Measurements from ENCODE around the gene UQCRQ. TPM values are rescaled to one million over a fixed set of nuclear protein-coding genes. Genes with fewer than 3 reads are reported as not detected.

The UQCRQ gene
- total RNA-seq, 1 experiment from 2014 or later: 356 TPM

- POLR2A ChIA-PET: interaction anchor here (0.6 kb wide), 1 partner anchor 1972 kb away, joined by 4 read pairs; no protein-coding TSS in a partner anchor
- Histone ChIP-seq H3K9me3 (no peaks in the 10 kb centered on the region), H3K27me3 (replicated peaks; ENCODE audit: control insufficient read depth, insufficient read depth, low read length) (no peaks in the 10 kb centered on the region), H3K4me1 (peaks cover 24% of the 10 kb centered on the region), H3K4me3 (ENCODE audit: low read depth, low read length) (no peak overlapping the region), H3K36me3 (ENCODE audit: control insufficient read depth, insufficient read depth, low read length) (peaks cover 5% of the 10 kb centered on the region)
- no peak for DNase-seq
- TF ChIP-seq CTCF (IDR thresholded peaks at IDR 0.05; ENCODE audit: insufficient read depth in 1 of 2, low read depth in 1 of 2, low read length in 1 of 2, severe bottlenecking in 1 of 2, unreplicated experiment in 1 of 2): no peak
- H3K4me3 Mint-ChIP-seq (ENCODE audit: unreplicated experiment): no peak overlapping the region
- intact Hi-C loops (cut with micrococcal nuclease; ENCODE audit: unreplicated experiment): no loop called here
- H3K4me1 Mint-ChIP-seq (ENCODE audit: low read depth, unreplicated experiment): peaks cover 14% of the 10 kb centered on the region
- no peaks in the 10 kb centered on the region for H3K27me3 Mint-ChIP-seq (ENCODE audit: insufficient read depth, unreplicated experiment)
- BruUV-seq (replicated peaks): no TSS peak
- peaks cover 76% of the 10 kb centered on the region for H3K36me3 Mint-ChIP-seq (ENCODE audit: insufficient read depth, unreplicated experiment)
- H3K27ac Mint-ChIP-seq (ENCODE audit: unreplicated experiment): no peak overlapping the region
- no peaks in the 10 kb centered on the region for H3K9me3 Mint-ChIP-seq (ENCODE audit: unreplicated experiment)
- CTCF ChIA-PET: no interaction called here
Measured at GRCh38 chr5:132877938-132878337, 11.5 kb downstream of the UQCRQ start.

GRCh38 chr5:132883261-132883834 lies 16.9 kb downstream of the UQCRQ start:
- CTCF ChIA-PET: interaction anchor here (0.6 to 1.2 kb wide), 7 partner anchors 17 to 146 kb away, joined by 4 to 16 read pairs (median 9); partner anchors contain the start of genes GDF9, KIF3A, SHROOM1 and UQCRQ
- peak; percentile 70 to 74 for DNase-seq
- H3K36me3 ChIP-seq (ENCODE audit: control insufficient read depth, insufficient read depth, low read length): no peaks in the 10 kb centered on the region
- no peaks in the 10 kb centered on the region for H3K4me1 ChIP-seq
- peaks cover 95% of the 10 kb centered on the region for H3K36me3 Mint-ChIP-seq (ENCODE audit: insufficient read depth, unreplicated experiment)
- no peak overlapping the region for H3K27ac Mint-ChIP-seq (ENCODE audit: unreplicated experiment)
- BruUV-seq (replicated peaks): no TSS peak
- H3K27me3 ChIP-seq (replicated peaks; ENCODE audit: control insufficient read depth, insufficient read depth, low read length): no peaks in the 10 kb centered on the region
- POLR2A ChIA-PET: interaction anchor here (0.8 to 1.1 kb wide), 3 partner anchors 17 to 53 kb away, joined by 6 to 7 read pairs (median 7); partner anchors contain the start of genes GDF9, SHROOM1 and UQCRQ
- intact Hi-C loops (cut with micrococcal nuclease; ENCODE audit: unreplicated experiment): loop anchor here (1.0 to 5.0 kb wide), 4 partner anchors 10 to 126 kb away; partner anchors contain the start of genes GDF9, LEAP2, SHROOM1 and UQCRQ
- H3K27me3 Mint-ChIP-seq (ENCODE audit: insufficient read depth, unreplicated experiment): no peaks in the 10 kb centered on the region
- no peak overlapping the region for H3K4me3 ChIP-seq (ENCODE audit: low read depth, low read length)
- H3K9me3 ChIP-seq: no peaks in the 10 kb centered on the region
- peaks cover 14% of the 10 kb centered on the region for H3K4me1 Mint-ChIP-seq (ENCODE audit: low read depth, unreplicated experiment)
- no peak overlapping the region for H3K4me3 Mint-ChIP-seq (ENCODE audit: unreplicated experiment)
- peak; percentile 31 to 81 for TF ChIP-seq CTCF (IDR thresholded peaks at IDR 0.05; ENCODE audit: insufficient read depth in 1 of 2, low read depth in 1 of 2, low read length in 1 of 2, severe bottlenecking in 1 of 2, unreplicated experiment in 1 of 2)
- H3K9me3 Mint-ChIP-seq (ENCODE audit: unreplicated experiment): no peaks in the 10 kb centered on the region

- H3K4me3 Mint-ChIP-seq (ENCODE audit: unreplicated experiment): no peak overlapping the region
- H3K27me3 Mint-ChIP-seq (ENCODE audit: insufficient read depth, unreplicated experiment): no peaks in the 10 kb centered on the region
- H3K36me3 Mint-ChIP-seq (ENCODE audit: insufficient read depth, unreplicated experiment): peaks cover 92% of the 10 kb centered on the region
- H3K36me3 ChIP-seq (ENCODE audit: control insufficient read depth, insufficient read depth, low read length): no peaks in the 10 kb centered on the region
- no peak for TF ChIP-seq CTCF (IDR thresholded peaks at IDR 0.05; ENCODE audit: insufficient read depth in 1 of 2, low read depth in 1 of 2, low read length in 1 of 2, severe bottlenecking in 1 of 2, unreplicated experiment in 1 of 2)
- peaks cover 14% of the 10 kb centered on the region for H3K4me1 Mint-ChIP-seq (ENCODE audit: low read depth, unreplicated experiment)
- no peak for DNase-seq
- POLR2A ChIA-PET: no interaction called here
- CTCF ChIA-PET: interaction anchor here (0.7 kb wide), 1 partner anchor 64 kb away, joined by 5 read pairs; no protein-coding TSS in a partner anchor
- H3K4me1 ChIP-seq: no peaks in the 10 kb centered on the region; the same call in 1 of the 2 replicates
- H3K27me3 ChIP-seq (replicated peaks; ENCODE audit: control insufficient read depth, insufficient read depth, low read length): no peaks in the 10 kb centered on the region
- H3K27ac Mint-ChIP-seq (ENCODE audit: unreplicated experiment): no peak overlapping the region
- H3K9me3 ChIP-seq: no peaks in the 10 kb centered on the region
- intact Hi-C loops (cut with micrococcal nuclease; ENCODE audit: unreplicated experiment): loop anchor here (5.0 kb wide), 1 partner anchor 127 kb away; no protein-coding TSS in a partner anchor
- no TSS peak for BruUV-seq (replicated peaks)
- no peaks in the 10 kb centered on the region for H3K9me3 Mint-ChIP-seq (ENCODE audit: unreplicated experiment)
- H3K4me3 ChIP-seq (ENCODE audit: low read depth, low read length): no peak overlapping the region
Measured at GRCh38 chr5:132884548-132884947, 18.1 kb downstream of the UQCRQ start.

All from Caco-2 (cell line).